CD4-positive, alpha-beta T cell treated with Interferon alpha-2 for 1 hour (primary cell): ENCODE results near the gene DHRS1.

Experiments
- DNase-seq, 2 donors: peaks; one replicate each; pipeline ENCODE4 v3.0.0-alpha.2; 2020 to 2022

DHRS1 gene

GRCh38 chr14:24280797-24281460, 18.7 kb downstream of the DHRS1 start:
- no peak for DNase-seq

GRCh38 chr14:24279301-24280186, 20.0 kb downstream of the DHRS1 start:
- DNase-seq, result peak; percentile 59 to 71

- DNase-seq, result no peak
Measured at GRCh38 chr14:24278424-24278823, 21.2 kb downstream of the DHRS1 start.

GRCh38 chr14:24277606-24278321, 21.8 kb downstream of the DHRS1 start:
- DNase-seq, result peak in 1 of 2 donors; percentile 47

- no peak for DNase-seq
Measured at GRCh38 chr14:24277071-24277470, 22.5 kb downstream of the DHRS1 start.

- peak; percentile 56 to 69 for DNase-seq
Measured at GRCh38 chr14:24274101-24274543, 25.5 kb downstream of the DHRS1 start.

- no peak for DNase-seq
Measured at GRCh38 chr14:24273422-24273998, 26.1 kb downstream of the DHRS1 start.

GRCh38 chr14:24272467-24272866, 27.1 kb downstream of the DHRS1 start:
- DNase-seq, result no peak

- DNase-seq, result no peak
Measured at GRCh38 chr14:24271834-24272263, 27.7 kb downstream of the DHRS1 start.

- DNase-seq, result peak; percentile 94 to 97
Measured at GRCh38 chr14:24271134-24271833, 28.3 kb downstream of the DHRS1 start, which contains the start of gene RABGGTA. Gene RABGGTA, minus strand, starts transcription at chr14:24271597. Its CDS starts 482 bp downstream, at chr14:24271115.

GRCh38 chr14:24270537-24271133, 28.9 kb downstream of the DHRS1 start:
- DNase-seq, result peak in 1 of 2 donors; percentile 6

GRCh38 chr14:24269910-24270536, 29.6 kb downstream of the DHRS1 start:
- DNase-seq, result no peak

GRCh38 chr14:24269368-24269767, 30.2 kb downstream of the DHRS1 start:
- no peak for DNase-seq

- no peak for DNase-seq
Measured at GRCh38 chr14:24268225-24268624, 31.4 kb downstream of the DHRS1 start.

- no peak for DNase-seq
Measured at GRCh38 chr14:24267516-24267915, 32.1 kb downstream of the DHRS1 start.

- no peak for DNase-seq
Measured at GRCh38 chr14:24266344-24267244, 33.0 kb downstream of the DHRS1 start.

- no peak for DNase-seq
Measured at GRCh38 chr14:24264298-24264697, 35.3 kb downstream of the DHRS1 start.

GRCh38 chr14:24263848-24264247, 35.7 kb downstream of the DHRS1 start:
- no peak for DNase-seq

- DNase-seq, result no peak
Measured at GRCh38 chr14:24262821-24263733, 36.5 kb downstream of the DHRS1 start, which contains the start of gene TGM1. Gene TGM1, minus strand, starts transcription at chr14:24263177. Its CDS starts 825 bp downstream, at chr14:24262352.
